Liver (tissue), 9 donors: ENCODE measurements around the gene MOK. TPM values are rescaled to one million over a fixed set of nuclear protein-coding genes. Genes with fewer than 3 reads are reported as not detected.

Experiments
- DNase-seq: peaks from one replicate; pipeline ENCODE4 v3.0.0-alpha.2; 2017; ENCODE audit warnings: low spot score
- H3K27ac ChIP-seq, 2 donors: one replicate each; pipeline ENCODE4 v1.7.0; 2013; ENCODE audit warnings: inconsistent platforms in 2 of 2, low read length in 2 of 2, control low read depth in 1 of 2, low read depth in 1 of 2, mild to moderate bottlenecking in 1 of 2
- H3K27me3 ChIP-seq, 4 donors: one replicate each; pipeline versions ENCODE4 v1.6.1 to v1.7.0; 2013; ENCODE audit warnings: low read length in 3 of 4, inconsistent platforms in 1 of 4, mild to moderate bottlenecking in 1 of 4, moderate library complexity in 1 of 4; ENCODE audit not compliant: control insufficient read depth in 4 of 4, insufficient read depth in 4 of 4
- H3K36me3 ChIP-seq, 4 donors: one replicate each; pipeline versions ENCODE4 v1.6.1 to v1.7.0; 2013; ENCODE audit warnings: low read length in 3 of 4, mild to moderate bottlenecking in 3 of 4, low read depth in 1 of 4, moderate library complexity in 1 of 4; ENCODE audit not compliant: control insufficient read depth in 4 of 4, insufficient read depth in 3 of 4
- H3K4me1 ChIP-seq, 4 donors: one replicate each; pipeline versions ENCODE4 v1.6.1 to v1.7.0; 2013; ENCODE audit warnings: low read length in 3 of 4, mild to moderate bottlenecking in 3 of 4, moderate library complexity in 1 of 4; ENCODE audit not compliant: control insufficient read depth in 4 of 4, insufficient read depth in 4 of 4
- H3K4me3 ChIP-seq, 3 donors: one replicate each; pipeline versions ENCODE4 v1.6.1 to v1.7.0; 2013; ENCODE audit warnings: low read length in 3 of 3, control low read depth in 1 of 3, low read depth in 1 of 3, mild to moderate bottlenecking in 1 of 3
- H3K9ac ChIP-seq, 2 donors: one replicate each; pipeline ENCODE4 v1.7.0; 2013; ENCODE audit warnings: low read length in 2 of 2, mild to moderate bottlenecking in 2 of 2, moderate library complexity in 2 of 2, control low read depth in 1 of 2, low read depth in 1 of 2
- H3K9me3 ChIP-seq, 4 donors: one replicate each; pipeline versions ENCODE4 v1.6.1 to v1.7.0; 2013; ENCODE audit warnings: low read length in 3 of 4; ENCODE audit not compliant: control insufficient read depth in 4 of 4
- EGR1 ChIP-seq, 2 donors: IDR thresholded peaks; 2 replicates each; pipeline ENCODE4 v1.6.1; 2016 to 2018; ENCODE audit warnings: antibody characterized with exemption in 2 of 2, low read depth in 2 of 2
- FOXA1 ChIP-seq: IDR thresholded peaks from 2 replicates; pipeline ENCODE4 v1.6.1; 2016; ENCODE audit warnings: antibody characterized with exemption
- FOXA2 ChIP-seq: IDR thresholded peaks from 2 replicates; pipeline ENCODE4 v1.6.1; 2016; ENCODE audit warnings: antibody characterized with exemption
- GABPA ChIP-seq, 2 donors: IDR thresholded peaks in 1 of 2; conservative IDR thresholded peaks in 1 of 2; 2 replicates each; pipeline ENCODE4 v1.6.1; 2016; ENCODE audit warnings: antibody characterized with exemption in 2 of 2, mild to moderate bottlenecking in 1 of 2, moderate library complexity in 1 of 2
- HNF4A ChIP-seq, 2 donors: conservative IDR thresholded peaks; 2 replicates each; pipeline ENCODE4 v1.6.1; 2016; ENCODE audit warnings: antibody characterized with exemption in 2 of 2, mild to moderate bottlenecking in 2 of 2
- HNF4G ChIP-seq: IDR thresholded peaks from 2 replicates; pipeline ENCODE4 v1.6.1; 2016; ENCODE audit warnings: antibody characterized with exemption
- JUND ChIP-seq, 2 donors: IDR thresholded peaks; 2 replicates each; pipeline ENCODE4 v1.6.1; 2016; ENCODE audit warnings: antibody characterized with exemption in 2 of 2
- NR2F2 ChIP-seq: IDR thresholded peaks from 2 replicates; pipeline ENCODE4 v1.6.1; 2016; ENCODE audit warnings: antibody characterized with exemption
- RAD21 ChIP-seq, 2 donors: IDR thresholded peaks; 2 replicates each; pipeline ENCODE4 v1.6.1; 2016; ENCODE audit warnings: antibody characterized with exemption in 2 of 2, mild to moderate bottlenecking in 2 of 2
- RXRA ChIP-seq, 2 donors: IDR thresholded peaks; 2 replicates each; pipeline ENCODE4 v1.6.1; 2017 to 2018; ENCODE audit warnings: antibody characterized with exemption in 2 of 2, mild to moderate bottlenecking in 1 of 2
- SP1 ChIP-seq: IDR thresholded peaks from 2 replicates; pipeline ENCODE4 v1.6.1; 2018; ENCODE audit warnings: antibody characterized with exemption, mild to moderate bottlenecking
- TAF1 ChIP-seq: conservative IDR thresholded peaks from 2 replicates; pipeline ENCODE4 v1.6.1; 2016; ENCODE audit warnings: antibody characterized with exemption, mild to moderate bottlenecking
- YY1 ChIP-seq: IDR thresholded peaks from 2 replicates; pipeline ENCODE4 v1.6.1; 2016; ENCODE audit warnings: antibody characterized with exemption, mild to moderate bottlenecking
- WGBS: extraction: QIAGEN DNeasy Blood & Tissue Kit; methylation state at CpG from one replicate; pipeline ENCODE4 v1.1.7; 2013; 5-methylcytosine and 5-hydroxymethylcytosine counted together
- polyA plus RNA-seq, 2 donors: library from polyadenylated mRNA; stranded (reverse) in 1 of 2; unstranded in 1 of 2; fragments of 200-250 nt in 1 of 2; fragments of >200 nt in 1 of 2; fragmentation: Nextera tagmentation in 1 of 2; extraction: Ambion mirVana in 1 of 2; gene quantifications; one replicate each; pipeline versions ENCODE4 v1.2.1 to v1.2.3, GENCODE V29; 2013 to 2015
- total RNA-seq, 2 donors: library from RNA; depleted of rRNA; stranded (reverse); fragments of >200 nt; gene quantifications; one replicate each; pipeline ENCODE4 v1.2.3, GENCODE V29; 2014
- TF ChIP-seq, protein P1 (sequence below): fragments of 150-350 bp; IDR thresholded peaks from 2 replicates; pipeline ENCODE4 v1.5.1; 2017; ENCODE audit warnings: improper control_type of control experiment, low read depth, low read length; ENCODE audit not compliant: missing input control
- TF ChIP-seq, protein P2 (sequence below): IDR thresholded peaks from 2 replicates; pipeline ENCODE4 v1.6.1; 2016; ENCODE audit warnings: antibody characterized with exemption
- TF ChIP-seq, protein P3 (sequence below): IDR thresholded peaks from 2 replicates; pipeline ENCODE4 v1.6.1; 2016; ENCODE audit warnings: antibody characterized with exemption
- TF ChIP-seq, protein P4 (sequence below): IDR thresholded peaks from 2 replicates; pipeline ENCODE4 v1.6.1; 2016; ENCODE audit warnings: antibody characterized with exemption
- TF ChIP-seq, protein P5 (sequence below): IDR thresholded peaks from 2 replicates; pipeline ENCODE4 v1.6.1; 2016; ENCODE audit warnings: antibody characterized with exemption, mild to moderate bottlenecking
- donor health status: healthy.
- donor health status: healthy.
- donor health status: healthy.
- donor health status: healthy.
- donor health status: healthy.

The MOK gene
- total and polyA plus RNA-seq, 4 donors = 2.4 to 6.4 (median 2.9) TPM

DNA sequence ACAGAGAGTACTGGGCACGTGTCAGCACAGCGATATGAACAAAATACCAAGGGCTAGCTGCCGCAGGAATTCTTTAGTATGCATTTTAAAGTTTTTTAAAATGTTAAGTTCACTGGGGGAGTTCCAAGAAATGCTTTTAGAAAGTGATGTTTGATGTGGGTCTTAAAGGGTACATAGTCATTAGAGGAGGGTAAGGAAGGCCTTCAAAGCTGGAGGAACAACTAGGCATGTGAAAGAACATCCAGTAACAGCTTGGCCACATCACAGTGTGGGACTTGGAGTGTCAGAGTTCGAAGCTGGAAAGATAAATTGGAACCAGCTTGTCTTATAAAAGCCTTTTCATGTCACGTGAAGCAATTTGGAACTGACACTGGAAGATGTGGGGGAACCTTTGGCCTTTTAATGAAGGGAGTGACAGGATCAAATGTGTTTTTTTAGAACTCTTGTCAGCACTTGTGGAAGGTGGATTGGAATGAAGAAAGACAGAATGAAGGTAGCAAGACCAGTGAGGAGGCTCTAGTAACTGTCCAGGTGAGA is 107.6 kb downstream of the MOK start:
- 93% methylated on average over 5 of the region's 5 CpGs for WGBS
- Histone ChIP-seq H3K9ac (no peak overlapping the region), H3K4me1 (no peaks in the 10 kb centered on the region), H3K36me3 (peaks cover 0 to 18% (median 10%) of the 10 kb centered on the region in 4 donors), H3K9me3 (no peaks in the 10 kb centered on the region), H3K27ac (no peak overlapping the region), H3K4me3 (no peak overlapping the region), H3K27me3 (no peaks in the 10 kb centered on the region)
- DNase-seq = no peak
- TF ChIP-seq RXRA (IDR thresholded peaks at IDR 0.05) (no peak), HNF4A (conservative IDR thresholded peaks at IDR 0.05) (no peak), NR2F2 (no peak), GABPA (IDR thresholded peaks at IDR 0.05 in 1 of 2, conservative IDR thresholded peaks at IDR 0.05 in 1 of 2) (no peak), YY1 (no peak), EGR1 (IDR thresholded peaks at IDR 0.05; ENCODE audit: low read depth in 2 of 2) (no peak), RAD21 (IDR thresholded peaks at IDR 0.05) (no peak), FOXA2 (no peak), TAF1 (no peak), HNF4G (no peak), FOXA1 (no peak), JUND (IDR thresholded peaks at IDR 0.05) (no peak), SP1 (no peak)
- TF ChIP-seq, protein P1, sequence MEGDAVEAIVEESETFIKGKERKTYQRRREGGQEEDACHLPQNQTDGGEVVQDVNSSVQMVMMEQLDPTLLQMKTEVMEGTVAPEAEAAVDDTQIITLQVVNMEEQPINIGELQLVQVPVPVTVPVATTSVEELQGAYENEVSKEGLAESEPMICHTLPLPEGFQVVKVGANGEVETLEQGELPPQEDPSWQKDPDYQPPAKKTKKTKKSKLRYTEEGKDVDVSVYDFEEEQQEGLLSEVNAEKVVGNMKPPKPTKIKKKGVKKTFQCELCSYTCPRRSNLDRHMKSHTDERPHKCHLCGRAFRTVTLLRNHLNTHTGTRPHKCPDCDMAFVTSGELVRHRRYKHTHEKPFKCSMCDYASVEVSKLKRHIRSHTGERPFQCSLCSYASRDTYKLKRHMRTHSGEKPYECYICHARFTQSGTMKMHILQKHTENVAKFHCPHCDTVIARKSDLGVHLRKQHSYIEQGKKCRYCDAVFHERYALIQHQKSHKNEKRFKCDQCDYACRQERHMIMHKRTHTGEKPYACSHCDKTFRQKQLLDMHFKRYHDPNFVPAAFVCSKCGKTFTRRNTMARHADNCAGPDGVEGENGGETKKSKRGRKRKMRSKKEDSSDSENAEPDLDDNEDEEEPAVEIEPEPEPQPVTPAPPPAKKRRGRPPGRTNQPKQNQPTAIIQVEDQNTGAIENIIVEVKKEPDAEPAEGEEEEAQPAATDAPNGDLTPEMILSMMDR = no peak
- TF ChIP-seq, protein P2, sequence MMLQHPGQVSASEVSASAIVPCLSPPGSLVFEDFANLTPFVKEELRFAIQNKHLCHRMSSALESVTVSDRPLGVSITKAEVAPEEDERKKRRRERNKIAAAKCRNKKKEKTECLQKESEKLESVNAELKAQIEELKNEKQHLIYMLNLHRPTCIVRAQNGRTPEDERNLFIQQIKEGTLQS = no peak
- TF ChIP-seq, protein P3, sequence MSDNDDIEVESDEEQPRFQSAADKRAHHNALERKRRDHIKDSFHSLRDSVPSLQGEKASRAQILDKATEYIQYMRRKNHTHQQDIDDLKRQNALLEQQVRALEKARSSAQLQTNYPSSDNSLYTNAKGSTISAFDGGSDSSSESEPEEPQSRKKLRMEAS = no peak
- TF ChIP-seq, protein P4, sequence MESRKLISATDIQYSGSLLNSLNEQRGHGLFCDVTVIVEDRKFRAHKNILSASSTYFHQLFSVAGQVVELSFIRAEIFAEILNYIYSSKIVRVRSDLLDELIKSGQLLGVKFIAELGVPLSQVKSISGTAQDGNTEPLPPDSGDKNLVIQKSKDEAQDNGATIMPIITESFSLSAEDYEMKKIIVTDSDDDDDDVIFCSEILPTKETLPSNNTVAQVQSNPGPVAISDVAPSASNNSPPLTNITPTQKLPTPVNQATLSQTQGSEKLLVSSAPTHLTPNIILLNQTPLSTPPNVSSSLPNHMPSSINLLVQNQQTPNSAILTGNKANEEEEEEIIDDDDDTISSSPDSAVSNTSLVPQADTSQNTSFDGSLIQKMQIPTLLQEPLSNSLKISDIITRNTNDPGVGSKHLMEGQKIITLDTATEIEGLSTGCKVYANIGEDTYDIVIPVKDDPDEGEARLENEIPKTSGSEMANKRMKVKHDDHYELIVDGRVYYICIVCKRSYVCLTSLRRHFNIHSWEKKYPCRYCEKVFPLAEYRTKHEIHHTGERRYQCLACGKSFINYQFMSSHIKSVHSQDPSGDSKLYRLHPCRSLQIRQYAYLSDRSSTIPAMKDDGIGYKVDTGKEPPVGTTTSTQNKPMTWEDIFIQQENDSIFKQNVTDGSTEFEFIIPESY = no peak
- TF ChIP-seq, protein P5, sequence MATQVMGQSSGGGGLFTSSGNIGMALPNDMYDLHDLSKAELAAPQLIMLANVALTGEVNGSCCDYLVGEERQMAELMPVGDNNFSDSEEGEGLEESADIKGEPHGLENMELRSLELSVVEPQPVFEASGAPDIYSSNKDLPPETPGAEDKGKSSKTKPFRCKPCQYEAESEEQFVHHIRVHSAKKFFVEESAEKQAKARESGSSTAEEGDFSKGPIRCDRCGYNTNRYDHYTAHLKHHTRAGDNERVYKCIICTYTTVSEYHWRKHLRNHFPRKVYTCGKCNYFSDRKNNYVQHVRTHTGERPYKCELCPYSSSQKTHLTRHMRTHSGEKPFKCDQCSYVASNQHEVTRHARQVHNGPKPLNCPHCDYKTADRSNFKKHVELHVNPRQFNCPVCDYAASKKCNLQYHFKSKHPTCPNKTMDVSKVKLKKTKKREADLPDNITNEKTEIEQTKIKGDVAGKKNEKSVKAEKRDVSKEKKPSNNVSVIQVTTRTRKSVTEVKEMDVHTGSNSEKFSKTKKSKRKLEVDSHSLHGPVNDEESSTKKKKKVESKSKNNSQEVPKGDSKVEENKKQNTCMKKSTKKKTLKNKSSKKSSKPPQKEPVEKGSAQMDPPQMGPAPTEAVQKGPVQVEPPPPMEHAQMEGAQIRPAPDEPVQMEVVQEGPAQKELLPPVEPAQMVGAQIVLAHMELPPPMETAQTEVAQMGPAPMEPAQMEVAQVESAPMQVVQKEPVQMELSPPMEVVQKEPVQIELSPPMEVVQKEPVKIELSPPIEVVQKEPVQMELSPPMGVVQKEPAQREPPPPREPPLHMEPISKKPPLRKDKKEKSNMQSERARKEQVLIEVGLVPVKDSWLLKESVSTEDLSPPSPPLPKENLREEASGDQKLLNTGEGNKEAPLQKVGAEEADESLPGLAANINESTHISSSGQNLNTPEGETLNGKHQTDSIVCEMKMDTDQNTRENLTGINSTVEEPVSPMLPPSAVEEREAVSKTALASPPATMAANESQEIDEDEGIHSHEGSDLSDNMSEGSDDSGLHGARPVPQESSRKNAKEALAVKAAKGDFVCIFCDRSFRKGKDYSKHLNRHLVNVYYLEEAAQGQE = no peak
